ENCODE results near the gene ZDHHC14. TPM values are rescaled to one million over a fixed set of nuclear protein-coding genes. Genes with fewer than 3 reads are reported as not detected.

ZDHHC14 gene
- total and polyA plus RNA-seq, 2 of the 8 experiments (the other 6 are each of a cell fraction or from before 2014, with no cell fraction given), result 2.9 to 5.3 TPM

GRCh38 chr6:157655139-157655538 is 274.1 kb downstream of the ZDHHC14 start:
- H3K9ac ChIP-seq (replicated peaks in 1 of 4; ENCODE audit: extremely low read depth in 1 of 4, low read depth in 3 of 4, low read length in 3 of 4), result no peak overlapping the region
- 88% methylated on average over 8 of the region's 8 CpGs; no CpG with 5 or more reads in 1 of the 2 experiments for WGBS, 2 experiments (ENCODE audit: extremely low coverage in 1 of 2, insufficient coverage in 1 of 2, insufficient read length in 1 of 2, insufficient replicate concordance in 2 of 2, low coverage in 1 of 2, low lambda C conversion rate in 2 of 2, missing lambda C conversion rate in 1 of 2)
- no peak overlapping the region for H3K56ac ChIP-seq (replicated peaks; ENCODE audit: insufficient read length, low read depth, low read length)
- H4K91ac ChIP-seq (replicated peaks; ENCODE audit: insufficient read length, low read length), result no peak overlapping the region
- H3K4me3 ChIP-seq (ENCODE audit: extremely low read depth in 1 of 4, insufficient read depth in 2 of 4, low read depth in 3 of 4, low read length in 4 of 4), result no peak overlapping the region
- no peaks in the 10 kb centered on the region for H3K27me3 ChIP-seq (replicated peaks in 1 of 4; ENCODE audit: control insufficient read depth in 3 of 4, extremely low read depth in 1 of 4, insufficient read depth in 3 of 4, low read length in 3 of 4)
- no peaks in the 10 kb centered on the region for H3K9me3 ChIP-seq (ENCODE audit: insufficient read depth in 2 of 2, low read depth in 1 of 2, low read length in 1 of 2)
- no peak overlapping the region for H4K5ac ChIP-seq (ENCODE audit: insufficient read length, low read depth, low read length)
- ChIA-PET POLR2A (ENCODE audit: partially characterized antibody) (interaction anchor here (1.2 kb wide), 1 partner anchor 16 kb away, joined by 3 read pairs; no protein-coding TSS in a partner anchor), CTCF (ENCODE audit: partially characterized antibody) (interaction anchor here (0.6 to 1.7 kb wide), 6 partner anchors 9 to 298 kb away, joined by 3 to 7 read pairs (median 3); no protein-coding TSS in a partner anchor)
- H2BK20ac ChIP-seq (ENCODE audit: low read length), result no peak overlapping the region
- no peak overlapping the region for H3K18ac ChIP-seq (ENCODE audit: extremely low read depth, low read length)
- H3K23ac ChIP-seq (ENCODE audit: insufficient read length), result no peak overlapping the region
- H3K79me1 ChIP-seq (ENCODE audit: low read depth, low read length), result no peaks in the 10 kb centered on the region
- H3K4me2 ChIP-seq (ENCODE audit: insufficient read depth in 1 of 2, low read depth in 2 of 2, low read length in 2 of 2), result no peak overlapping the region
- H3K23me2 ChIP-seq (ENCODE audit: low read depth, low read length), result no peaks in the 10 kb centered on the region
- H3K14ac ChIP-seq (ENCODE audit: insufficient read length), result no peak overlapping the region
- H2AFZ ChIP-seq (ENCODE audit: low read length), result no peak overlapping the region
- no peak overlapping the region for H2BK120ac ChIP-seq (replicated peaks; ENCODE audit: low read depth, low read length)
- H2BK15ac ChIP-seq (ENCODE audit: low read length), result no peak overlapping the region
- H4K8ac ChIP-seq (ENCODE audit: extremely low read depth, insufficient read depth, low read length), result no peak overlapping the region
- no peak for FAIRE-seq
- H3K79me2 ChIP-seq (ENCODE audit: control insufficient read depth in 1 of 2, insufficient read depth in 2 of 2, low read length in 2 of 2), result no peaks in the 10 kb centered on the region
- H3K36me3 ChIP-seq (ENCODE audit: control insufficient read depth in 2 of 4, insufficient read depth in 4 of 4, low read length in 3 of 4), result no peaks in the 10 kb centered on the region
- no peaks in the 10 kb centered on the region; a peak in 1 of 7 replicates for H3K4me1 ChIP-seq (replicated peaks in 1 of 4; ENCODE audit: control insufficient read depth in 3 of 4, insufficient read depth in 4 of 4, low read length in 3 of 4)
- H2AK5ac ChIP-seq (ENCODE audit: low read depth, low read length), result no peak overlapping the region
- H2BK12ac ChIP-seq (ENCODE audit: low read depth, low read length), result no peak overlapping the region
- H3K27ac ChIP-seq (ENCODE audit: low read depth, low read length), result no peak overlapping the region
- no peak for DNase-seq (ENCODE audit: low read depth in 1 of 2, low spot score in 2 of 2)
- no peaks in the 10 kb centered on the region for H4K20me1 ChIP-seq (replicated peaks in 1 of 2; ENCODE audit: control insufficient read depth in 1 of 2, insufficient read depth in 2 of 2, low read length in 2 of 2)
- H2BK5ac ChIP-seq (ENCODE audit: low read depth, low read length), result no peak overlapping the region
- TF ChIP-seq CTBP2 (IDR thresholded peaks at IDR 0.05; ENCODE audit: borderline replicate concordance, insufficient read depth, insufficient read length, low read length), result no peak
- no peak for TF ChIP-seq SIRT6 (IDR thresholded peaks at IDR 0.05; ENCODE audit: low read length)
- TF ChIP-seq JUND (IDR thresholded peaks at IDR 0.05; ENCODE audit: low read length), result no peak
- no peak for TF ChIP-seq RNF2 (IDR thresholded peaks at IDR 0.05; ENCODE audit: borderline replicate concordance, low read depth, low read length, missing control alignments, poor library complexity, severe bottlenecking)
- no peak for TF ChIP-seq BRCA1 (IDR thresholded peaks at IDR 0.05; ENCODE audit: low read depth, low read length)
- no peak for TF ChIP-seq CBX8 (IDR thresholded peaks at IDR 0.05; ENCODE audit: borderline replicate concordance, low read depth, low read length)
- TF ChIP-seq CHD1 (IDR thresholded peaks at IDR 0.05; ENCODE audit: low read depth, low read length), result no peak
- TF ChIP-seq NANOG (IDR thresholded peaks at IDR 0.05; ENCODE audit: insufficient read depth, low read depth, low read length, poor library complexity, severe bottlenecking), result no peak
- no peak for TF ChIP-seq RXRA (IDR thresholded peaks at IDR 0.05; ENCODE audit: insufficient read depth, low read depth, low read length)
- no peak for TF ChIP-seq TEAD4 (IDR thresholded peaks at IDR 0.05; ENCODE audit: low read depth, low read length)
- no peak overlapping the region for H3K4ac ChIP-seq (replicated peaks; ENCODE audit: insufficient read length, low read depth, low read length)
